ENCODE results near the gene IPO11.
"Not testable (repeated sequence)": the region's sequence is repeated elsewhere in the genome, so short reads cannot be mapped to it uniquely, and the experiment has no call there.

IPO11 gene

GRCh38 chr5:62520812-62521211 lies 108.2 kb downstream of the IPO11 start:
- not testable (repeated sequence) for DNase-seq

DNA sequence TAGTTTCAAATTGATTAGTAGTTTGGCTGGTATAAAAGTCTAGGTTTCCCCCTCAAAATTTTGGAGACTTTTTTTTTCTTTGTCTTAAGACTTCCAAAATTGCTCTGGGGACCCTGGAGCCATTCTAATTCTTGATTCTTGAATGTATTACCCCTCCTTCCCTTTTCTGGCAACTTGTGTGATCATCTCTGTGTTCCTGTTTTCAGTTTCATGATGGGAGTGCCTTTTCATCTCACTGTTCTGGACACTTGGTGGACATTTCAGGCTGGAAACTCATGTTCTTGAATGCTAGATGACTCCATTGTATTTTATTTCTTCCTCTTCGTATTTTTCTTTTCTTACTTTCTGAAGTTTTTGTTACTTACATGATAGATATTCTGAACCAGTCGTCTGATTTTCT lies 108.8 kb downstream of the IPO11 start:
- no peak for DNase-seq

- no peak for DNase-seq
Observed at GRCh38 chr5:62522811-62523210, 110.2 kb downstream of the IPO11 start.

- no peak for DNase-seq
Observed at GRCh38 chr5:62533597-62533996, 121.0 kb downstream of the IPO11 start.

DNA sequence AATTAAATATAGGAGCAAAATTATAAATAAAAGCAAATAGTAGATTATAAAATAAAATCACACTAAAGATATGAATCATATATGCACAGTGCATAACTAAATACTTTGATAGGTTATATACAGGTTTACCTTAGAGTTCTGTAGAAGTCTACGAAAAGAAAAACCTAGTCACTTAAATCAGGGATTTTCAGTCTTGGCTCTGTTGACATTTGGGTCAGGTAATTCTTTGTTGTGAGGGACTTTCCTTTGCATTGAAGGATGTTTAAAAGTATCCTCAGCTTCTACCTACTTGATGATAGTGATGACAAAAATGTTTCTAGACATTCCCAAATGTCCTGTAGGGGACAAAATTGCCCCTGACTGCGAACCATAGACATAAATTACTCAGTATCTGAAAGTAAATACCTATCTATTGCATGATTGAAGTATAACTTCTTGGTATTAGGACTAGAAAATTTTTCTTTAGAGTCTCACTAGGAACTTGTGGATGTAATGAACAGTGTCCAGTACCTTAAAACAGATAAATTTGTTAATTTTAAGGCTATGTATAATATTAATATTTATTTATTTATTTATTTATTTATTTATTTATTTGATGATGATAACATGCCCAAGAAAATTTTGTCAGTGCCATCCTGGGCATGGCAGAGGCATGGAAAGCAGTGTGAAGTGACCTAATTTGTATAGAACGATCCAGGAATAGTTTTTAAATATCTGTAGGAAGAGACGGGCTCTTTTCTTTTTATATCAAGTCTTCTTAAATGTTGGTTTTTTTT lies 122.1 kb downstream of the IPO11 start:
- DNase-seq: no peak

DNA sequence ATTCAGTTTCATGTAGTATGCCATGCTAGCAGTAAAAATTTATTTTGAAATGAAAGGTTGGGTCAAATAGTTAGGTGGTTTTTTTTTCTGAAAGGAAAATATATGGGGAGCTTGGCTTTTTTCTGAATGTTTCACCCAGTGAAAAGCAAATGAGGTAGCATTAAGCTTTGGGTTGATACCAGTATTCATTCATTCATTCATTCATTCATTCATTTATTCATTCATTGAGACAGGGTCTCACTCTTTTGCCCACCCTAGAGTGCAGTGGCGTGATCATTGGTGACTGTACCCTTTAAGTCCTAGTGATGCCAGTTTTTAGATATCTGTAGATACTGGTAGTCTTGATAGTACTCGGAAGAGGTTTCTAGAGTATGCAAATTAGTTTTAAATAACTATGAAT lies 123.7 kb downstream of the IPO11 start:
- DNase-seq: no peak

GRCh38 chr5:62536783-62537182 lies 124.2 kb downstream of the IPO11 start:
- no peak for DNase-seq

- DNase-seq: no peak
Observed at GRCh38 chr5:62538017-62538942, 125.7 kb downstream of the IPO11 start.

DNA sequence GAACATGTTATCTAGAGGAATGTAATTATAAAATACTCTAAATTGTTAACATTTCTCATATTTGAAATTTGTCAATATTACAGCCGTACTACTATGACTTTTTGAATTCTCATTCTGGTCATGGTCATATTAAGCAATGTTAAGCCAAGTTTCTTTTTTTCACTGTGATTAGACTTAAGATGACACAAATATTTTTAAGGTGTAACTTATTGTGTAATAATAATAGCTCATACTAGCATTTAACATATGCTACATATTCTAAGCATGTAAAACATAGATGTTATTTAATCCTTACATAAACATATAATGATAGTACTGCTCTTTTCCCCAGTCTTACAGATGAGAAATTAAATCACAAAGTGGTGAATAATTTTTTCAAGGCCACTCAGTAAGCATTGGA lies 130.2 kb downstream of the IPO11 start:
- DNase-seq: no peak

DNA sequence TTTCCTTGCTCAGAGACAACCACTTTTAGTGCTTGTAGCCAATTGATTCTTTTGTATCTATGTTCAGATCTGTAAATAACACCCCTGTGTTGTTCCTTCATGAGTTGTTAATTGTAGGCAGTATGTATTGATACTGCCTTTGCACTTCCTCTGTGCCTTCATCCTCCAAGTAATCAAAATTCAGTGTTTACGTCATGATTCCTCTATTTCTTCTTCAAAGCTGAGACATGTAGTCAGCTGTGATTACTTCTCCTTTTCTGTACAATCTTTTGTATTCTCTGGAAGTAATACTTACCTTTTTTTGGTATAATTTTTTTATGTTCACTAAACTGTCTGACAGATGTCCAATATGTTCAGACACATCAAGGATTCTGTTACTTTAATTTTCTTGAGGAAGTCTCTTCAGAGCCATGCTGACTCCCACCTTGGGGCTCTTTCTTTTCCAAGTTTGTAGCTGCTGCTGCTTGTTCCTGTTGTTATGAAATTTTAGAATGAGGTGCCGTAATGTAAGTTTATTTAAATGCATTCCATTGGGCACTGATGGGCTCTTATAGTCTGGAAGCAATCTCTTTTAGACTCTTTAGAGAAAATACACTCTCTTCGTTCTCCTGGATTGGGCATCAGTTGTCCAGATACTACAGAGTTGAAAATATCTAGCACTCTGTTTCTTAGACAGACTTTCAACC lies 135.5 kb downstream of the IPO11 start:
- no peak for DNase-seq

- DNase-seq: no peak
Observed at GRCh38 chr5:62550103-62550502, 137.5 kb downstream of the IPO11 start.

- DNase-seq: no peak
Observed at GRCh38 chr5:62555930-62556329, 143.4 kb downstream of the IPO11 start.

DNA sequence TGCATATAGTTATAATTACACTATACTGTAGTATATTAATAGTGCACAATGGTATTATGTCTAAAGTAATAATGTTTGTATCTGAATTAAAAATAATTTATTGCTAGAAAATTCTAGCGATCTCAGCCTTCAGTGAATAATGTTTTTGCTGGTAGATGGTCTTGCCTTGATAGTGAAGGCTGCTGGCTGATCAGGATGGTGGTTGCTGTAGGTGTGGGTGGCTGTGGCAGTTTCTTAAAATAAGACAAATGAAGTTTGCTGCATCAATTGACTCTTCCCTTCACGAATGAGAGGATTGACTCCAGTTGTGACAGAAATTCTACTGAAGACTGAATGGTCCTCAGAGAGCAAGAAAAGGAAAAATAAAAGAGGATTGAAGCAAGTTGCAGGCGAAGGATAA lies 146.4 kb downstream of the IPO11 start:
- DNase-seq: no peak

DNA sequence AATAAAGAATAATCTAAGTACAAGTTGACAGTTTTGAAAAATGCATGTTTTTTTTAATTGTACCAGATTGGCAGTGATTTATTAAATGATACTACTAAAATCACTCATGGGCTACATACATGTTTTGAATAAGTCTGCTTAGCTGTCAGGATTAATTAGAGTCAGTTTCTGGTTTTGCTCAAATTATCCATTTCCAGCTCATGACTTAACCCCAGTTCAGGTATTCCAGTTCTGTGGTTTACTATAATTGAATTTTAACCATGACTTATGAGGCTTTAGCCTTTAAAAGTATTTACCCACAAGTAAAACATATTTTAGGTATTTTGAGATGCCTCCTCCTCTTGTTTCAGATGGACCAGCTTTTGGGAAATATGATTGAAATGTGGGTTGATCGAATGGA lies 148.2 kb downstream of the IPO11 start:
- DNase-seq: no peak

GRCh38 chr5:62561896-62562295 lies 149.3 kb downstream of the IPO11 start:
- DNase-seq: no peak

- DNase-seq: no peak
Observed at GRCh38 chr5:62562867-62563266, 150.3 kb downstream of the IPO11 start.

GRCh38 chr5:62564101-62564500 lies 151.5 kb downstream of the IPO11 start:
- DNase-seq: no peak

GRCh38 chr5:62565740-62566139 lies 153.2 kb downstream of the IPO11 start:
- DNase-seq: not testable (repeated sequence)

DNA sequence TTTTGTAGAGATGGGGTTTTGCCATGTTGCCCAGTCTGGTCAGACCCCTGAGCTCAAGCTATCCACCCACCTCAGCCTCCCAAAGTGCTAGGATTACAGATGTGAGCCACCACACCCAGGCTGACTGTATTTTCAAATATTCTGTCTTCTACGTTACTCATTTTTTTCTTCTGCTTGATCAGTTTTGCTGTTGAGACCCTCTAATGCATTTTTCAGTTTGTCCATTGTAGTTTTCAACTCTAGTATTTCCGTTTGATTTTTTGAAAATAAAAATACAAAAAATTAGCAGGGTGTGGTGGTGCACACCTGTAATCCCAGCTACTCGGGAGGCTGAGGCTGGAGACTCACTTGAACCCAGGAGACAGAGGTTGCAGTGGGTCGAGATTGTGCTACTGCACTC lies 155.6 kb downstream of the IPO11 start:
- DNase-seq: no peak

DNA sequence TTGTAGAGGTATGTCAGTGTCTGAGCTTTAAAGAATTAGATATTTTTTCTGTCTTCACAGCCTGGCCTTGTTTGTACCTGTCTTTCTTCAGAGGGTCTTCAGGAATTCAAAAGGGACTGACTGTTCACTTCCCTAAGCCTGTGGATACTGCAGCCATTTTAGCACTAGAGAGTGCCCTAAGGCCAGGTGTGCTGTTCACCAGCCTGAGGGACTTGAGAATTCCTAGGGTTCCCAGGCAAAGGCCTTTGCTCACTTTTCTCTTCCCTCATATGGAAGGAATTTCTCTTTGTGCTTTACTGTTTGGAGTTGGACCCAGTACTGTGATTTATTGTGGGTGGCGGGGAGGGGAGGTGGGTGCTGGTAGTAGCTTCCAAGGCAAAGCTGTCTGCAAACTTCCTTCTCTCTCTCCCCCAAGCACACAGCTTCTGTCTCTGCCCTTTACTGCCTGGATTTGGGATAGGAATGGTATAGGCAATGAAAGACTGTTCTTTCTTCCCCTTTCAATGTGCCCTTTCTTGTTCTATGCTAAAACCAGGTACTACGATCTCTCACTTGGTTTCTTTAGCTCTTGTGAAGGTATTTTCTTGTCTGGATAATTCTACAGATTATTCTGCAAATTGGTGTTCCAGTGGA lies 156.4 kb downstream of the IPO11 start:
- no peak for DNase-seq

- DNase-seq: no peak
Observed at GRCh38 chr5:62569470-62569869, 156.9 kb downstream of the IPO11 start.

GRCh38 chr5:62572918-62573514 lies 160.5 kb downstream of the IPO11 start:
- no peak for DNase-seq

DNA sequence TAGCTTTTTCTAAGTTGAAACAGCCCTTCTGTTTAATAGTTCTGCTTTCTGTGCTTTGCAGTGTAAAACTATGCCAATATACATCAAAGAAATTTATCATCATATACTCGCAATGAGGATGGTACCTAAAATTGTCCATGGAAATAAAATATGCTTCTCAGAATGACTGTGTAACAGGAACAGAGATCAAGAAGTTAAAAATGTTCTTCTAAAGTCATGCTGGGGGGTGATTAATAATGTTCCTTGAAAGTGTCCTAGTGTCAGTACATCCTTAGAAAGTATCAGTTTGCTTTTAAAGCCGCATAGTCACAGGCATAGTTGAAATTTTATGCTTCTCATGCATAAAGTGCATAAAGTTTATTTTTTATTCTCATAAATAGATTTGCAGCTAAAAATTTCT lies 162.0 kb downstream of the IPO11 start:
- no peak for DNase-seq

Measured in activated CD4-positive, alpha-beta T cell treated with anti-CD3 and anti-CD28 coated beads for 1 hour (primary cell).